Activated CD4-positive, alpha-beta T cell treated with anti-CD3 and anti-CD28 coated beads, Interleukin-2, amount 10 ng/mL, durations not matched to agents 24 days and 14 days (primary cell): ENCODE measurements around the gene DOCK4. TPM values are rescaled to one million over a fixed set of nuclear protein-coding genes. Genes with fewer than 3 reads are reported as not detected.

ENCODE experiments used
- DNase-seq: peaks from one replicate; pipeline ENCODE4 v3.0.0; 2022
- H3K27ac Mint-ChIP-seq: one replicate; pipeline ENCODE4 v1.8.0; 2022; ENCODE audit warnings: mild to moderate bottlenecking, mixed read lengths
- H3K27me3 Mint-ChIP-seq: one replicate; pipeline ENCODE4 v1.8.0; 2022; ENCODE audit warnings: mixed read lengths
- H3K36me3 Mint-ChIP-seq: one replicate; pipeline ENCODE4 v1.8.0; 2022; ENCODE audit warnings: low read depth, mild to moderate bottlenecking, mixed read lengths
- H3K4me1 Mint-ChIP-seq: one replicate; pipeline ENCODE4 v1.8.0; 2021; ENCODE audit warnings: mixed read lengths
- H3K4me3 Mint-ChIP-seq: one replicate; pipeline ENCODE4 v1.8.0; 2022; ENCODE audit warnings: mild to moderate bottlenecking, moderate library complexity, mixed read lengths
- H3K9me3 Mint-ChIP-seq: one replicate; pipeline ENCODE4 v1.8.0; 2021; ENCODE audit warnings: mixed read lengths
- intact Hi-C: fragments of 100-400 bp; cut with micrococcal nuclease; formaldehyde crosslinking; loops from one replicate; pipeline ENCODE4 v1.15.1; 2023
- total RNA-seq: library from RNA; stranded (reverse); gene quantifications from 2 replicates; pipeline ENCODE4 v1.2.3, GENCODE V29; 2022

DOCK4 gene
- total RNA-seq, 1 donor from 2014 or later = 0.89 TPM

DNA sequence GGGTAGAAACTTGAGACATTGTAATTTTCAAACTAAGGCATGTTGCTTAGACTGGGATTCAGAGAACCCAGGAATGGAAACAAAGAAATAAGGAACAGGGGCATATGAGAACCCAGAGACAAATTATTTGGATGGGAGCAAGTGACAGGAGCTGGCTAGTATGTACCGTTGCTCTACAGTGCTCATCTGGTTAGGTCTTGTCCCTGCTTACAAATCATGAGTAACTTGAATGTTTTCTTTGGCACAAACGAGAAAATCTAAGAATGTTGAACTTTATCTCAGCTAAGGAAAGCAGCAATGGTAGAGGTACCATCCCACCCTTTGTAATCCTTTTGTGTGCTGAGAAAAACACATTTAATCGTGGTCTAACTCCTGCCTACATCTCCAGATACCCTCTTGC, 527.9 kb downstream of the DOCK4 start:
- no peak overlapping the region for H3K4me3 Mint-ChIP-seq
- H3K4me1 Mint-ChIP-seq = no peaks in the 10 kb centered on the region
- H3K9me3 Mint-ChIP-seq = no peaks in the 10 kb centered on the region
- no peak overlapping the region for H3K27ac Mint-ChIP-seq
- no peaks in the 10 kb centered on the region for H3K36me3 Mint-ChIP-seq
- intact Hi-C loops = no loop called here
- H3K27me3 Mint-ChIP-seq = peaks cover 3% of the 10 kb centered on the region
- no peak for DNase-seq

DNA sequence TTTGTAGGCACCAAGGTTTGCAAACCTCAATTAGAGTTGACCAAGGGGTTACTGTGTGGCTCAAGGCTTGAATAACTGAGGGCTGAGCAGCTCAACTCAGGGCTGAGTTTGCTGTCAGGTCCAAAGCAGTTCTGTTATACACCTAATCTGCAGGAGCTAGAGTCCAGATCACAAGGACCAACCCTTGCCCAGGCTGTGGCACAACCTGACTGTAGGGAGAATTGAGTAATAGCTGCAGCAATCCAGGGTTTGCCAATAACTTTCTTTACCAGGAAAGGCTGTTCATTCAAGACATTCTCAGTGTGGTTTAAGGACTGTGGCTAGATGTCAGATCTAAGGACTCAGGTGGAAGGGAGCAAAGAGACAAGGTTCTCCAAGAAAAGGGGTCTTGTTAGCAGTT, 528.4 kb downstream of the DOCK4 start:
- Mint-ChIP-seq H3K4me1 (no peaks in the 10 kb centered on the region), H3K36me3 (no peaks in the 10 kb centered on the region), H3K9me3 (no peaks in the 10 kb centered on the region), H3K27ac (no peak overlapping the region), H3K4me3 (no peak overlapping the region), H3K27me3 (peaks cover 3% of the 10 kb centered on the region)
- intact Hi-C loops = no loop called here
- no peak for DNase-seq

DNA sequence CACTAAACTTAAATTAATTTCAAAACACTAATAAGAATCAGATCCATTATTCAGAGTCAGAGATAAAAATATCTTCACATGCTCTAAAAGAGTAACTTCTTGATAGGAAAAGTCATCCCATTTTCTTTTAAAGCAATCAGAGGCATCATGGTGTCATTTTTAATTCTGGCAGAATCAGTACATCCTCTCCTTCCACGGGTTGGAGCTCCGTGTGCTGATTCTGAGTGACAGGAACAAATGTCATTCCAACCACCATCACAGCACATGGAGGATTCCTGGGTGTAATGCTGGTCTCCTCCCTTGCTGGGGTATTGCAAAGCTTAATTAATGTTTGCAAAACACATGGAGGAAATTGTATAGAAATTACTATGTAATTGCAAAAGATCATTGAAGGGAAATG, 529.4 kb downstream of the DOCK4 start:
- Mint-ChIP-seq H3K4me1 (no peaks in the 10 kb centered on the region), H3K27ac (no peak overlapping the region), H3K9me3 (no peaks in the 10 kb centered on the region), H3K36me3 (no peaks in the 10 kb centered on the region), H3K4me3 (no peak overlapping the region), H3K27me3 (peaks cover 3% of the 10 kb centered on the region)
- intact Hi-C loops = no loop called here
- no peak for DNase-seq

Other genes starting within 250 kb of the DOCK4 start
- 10.1 and 13.7 TPM in 2 replicates for gene ZNF277, start 296 bp upstream of the DOCK4 start, total RNA-seq
- gene IFRD1, start 244.1 kb upstream of the DOCK4 start, total RNA-seq = 70.7 and 72.8 TPM in 2 replicates